ENCODE measurements around the gene MYRIP. TPM values are rescaled to one million over a fixed set of nuclear protein-coding genes. Genes with fewer than 3 reads are reported as not detected.
A peak's percentile ranks its signal among the peaks of the same experiment; 100 is the strongest.

MYRIP gene
- total RNA-seq, 1 experiment from 2014 or later = 0.44 TPM

- peak within 1 kb of the TSS; percentile 74 for H3K4me2 ChIP-seq (ENCODE audit: low read length)
Observed at GRCh38 chr3:40309418-40309924, 500.1 kb downstream of the MYRIP start, which contains the start of gene EIF1B. EIF1B (plus strand) TSS chr3:40309707; CDS start chr3:40309942, 235 bp downstream.

More at GRCh38 chr3:40309418-40309924, 500.1 kb downstream of the MYRIP start, which contains the start of gene EIF1B:
- H2AFZ ChIP-seq (ENCODE audit: low read depth, low read length, poor library complexity, severe bottlenecking) = no peak within 1 kb of the TSS
- H3K27me3 ChIP-seq (ENCODE audit: insufficient read depth, low read length) = no peaks in the 10 kb centered on the region
- peak within 1 kb of the TSS; percentile 75 for H3K27ac ChIP-seq (ENCODE audit: low read depth, low read length)
- POLR2A ChIA-PET = interaction anchor here (1.8 kb wide), 1 partner anchor 117 kb away, joined by 9 read pairs; no protein-coding TSS in a partner anchor
- intact Hi-C loops (cut with micrococcal nuclease) = loop anchor here (2.0 kb wide), 1 partner anchor 117 kb away; no protein-coding TSS in a partner anchor
- peak within 1 kb of the TSS; percentile 84 for H3K9ac ChIP-seq (ENCODE audit: low read length)
- ATAC-seq (peak; percentile 94), DNase-seq (ENCODE audit: low read depth, low spot score) (peak; percentile 92)
- no peaks in the 10 kb centered on the region for H3K9me2 ChIP-seq (ENCODE audit: insufficient read depth)
- no peak for TF ChIP-seq REST (IDR thresholded peaks at IDR 0.05; ENCODE audit: low read depth)
- TF ChIP-seq RAD21 (IDR thresholded peaks at IDR 0.05; ENCODE audit: low read depth) = peak; percentile 27; the same call in 1 of the 2 replicates
- peak; percentile 60 for TF ChIP-seq ZBTB33 (IDR thresholded peaks at IDR 0.05; ENCODE audit: extremely low read depth, insufficient replicate concordance, low read length)
- TF ChIP-seq EGR1 (IDR thresholded peaks at IDR 0.05; ENCODE audit: low read depth) = peak; percentile 96
- no peak for TF ChIP-seq ZNF274 (IDR thresholded peaks at IDR 0.05; ENCODE audit: low read depth, low read length)
- TF ChIP-seq CTCF (IDR thresholded peaks at IDR 0.05 in 2 of 3, conservative IDR thresholded peaks at IDR 0.05 in 1 of 3; ENCODE audit: borderline replicate concordance in 1 of 3, insufficient read depth in 1 of 3, low read depth in 2 of 3, low read length in 2 of 3) = peak; percentile 81 to 89 (median 85)
- peak; percentile 27; the same call in 1 of the 2 replicates for TF ChIP-seq MAX (IDR thresholded peaks at IDR 0.05)
- peak; percentile 95 for TF ChIP-seq YY1 (IDR thresholded peaks at IDR 0.05; ENCODE audit: extremely low read depth, insufficient replicate concordance, low read depth, low read length)
- TF ChIP-seq POLR2A (IDR thresholded peaks at IDR 0.05; ENCODE audit: borderline replicate concordance, extremely low read depth, insufficient read depth, insufficient read length) = peak; percentile 63
- no peak for TF ChIP-seq ATF3 (IDR thresholded peaks at IDR 0.05)
- TF ChIP-seq FOSL1 (IDR thresholded peaks at IDR 0.05; ENCODE audit: low read depth) = 0 out of 2 replicates have a peak, but pooled peaks have one; percentile 18
- TF ChIP-seq SIN3A (IDR thresholded peaks at IDR 0.05; ENCODE audit: low read depth) = 0 out of 2 replicates have a peak, but pooled peaks have one; percentile 59
- TF ChIP-seq EZH2phosphoT487 (IDR thresholded peaks at IDR 0.05; ENCODE audit: borderline replicate concordance) = no peak
- TF ChIP-seq ELF1 (IDR thresholded peaks at IDR 0.05; ENCODE audit: borderline replicate concordance, low read depth) = peak; percentile 89
- peak; percentile 57; the same call in 1 of the 2 replicates for TF ChIP-seq CBX3 (IDR thresholded peaks at IDR 0.05; ENCODE audit: low read depth)
- TF ChIP-seq POLR2AphosphoS5 (IDR thresholded peaks at IDR 0.05; ENCODE audit: low read depth, low read length) = peak; percentile 98
- peak; percentile 70 for TF ChIP-seq SP1 (IDR thresholded peaks at IDR 0.05; ENCODE audit: low read depth)
- peaks cover 13 to 19% of the 10 kb centered on the region in 2 experiments; a peak in 3 of 4 replicates for H3K36me3 ChIP-seq (ENCODE audit: control insufficient read depth in 1 of 2, insufficient read depth in 2 of 2, low read length in 2 of 2)
- no TSS peak for BruUV-seq (replicated peaks)
- no peaks in the 10 kb centered on the region for H4K20me1 ChIP-seq (ENCODE audit: insufficient read depth)
- CTCF ChIA-PET = interaction anchor here (0.6 to 1.6 kb wide), 11 partner anchors 9 to 581 kb away, joined by 3 to 32 read pairs (median 4); partner anchors contain the start of gene ZNF620
- no peaks in the 10 kb centered on the region for H3K9me3 ChIP-seq (ENCODE audit: control insufficient read depth in 1 of 2, insufficient read depth in 1 of 2, low read depth in 1 of 2, low read length in 2 of 2)
- peaks cover 19% of the 10 kb centered on the region for H3K79me2 ChIP-seq (ENCODE audit: insufficient read depth, low read length)
- RAD21 ChIA-PET (ENCODE audit: low non-redundant PET in 1 of 2, low total read pairs in 2 of 2, uncharacterized antibody in 2 of 2, unreplicated experiment in 2 of 2) = interaction anchor here in 1 of 2 experiments (0.6 kb wide), 1 partner anchor 118 kb away, joined by 3 read pairs; no protein-coding TSS in a partner anchor
- peak within 1 kb of the TSS; percentile 81 to 89 for H3K4me3 ChIP-seq (replicated peaks in 1 of 2; ENCODE audit: low read depth in 1 of 2, low read length in 2 of 2)
- H3K4me1 ChIP-seq (ENCODE audit: control insufficient read depth in 1 of 2, insufficient read depth in 2 of 2, low read length in 2 of 2) = peaks cover 0 to 14% of the 10 kb centered on the region in 2 experiments; a peak in 2 of 4 replicates

Data from HCT116 (cell line).